ENCODE data around the gene COL13A1. TPM values are rescaled to one million over a fixed set of nuclear protein-coding genes. Genes with fewer than 3 reads are reported as not detected.

The COL13A1 gene
- polyA plus RNA-seq, 1 of the 3 experiments (the other 2 are of a cell fraction) = 26.7 TPM

- ChIA-PET POLR2A (no interaction called here), CTCF (interaction anchor here (9.8 kb wide), 1 partner anchor 18 kb away, joined by 85 read pairs; no protein-coding TSS in a partner anchor)
- DNase-seq = no peak
- no peak for TF ChIP-seq RAD21 (IDR thresholded peaks at IDR 0.05; ENCODE audit: low read length)
- no peak for TF ChIP-seq TAF1 (IDR thresholded peaks at IDR 0.05; ENCODE audit: borderline replicate concordance, low read depth, low read length)
- TF ChIP-seq GABPA (IDR thresholded peaks at IDR 0.05; ENCODE audit: low read depth) = no peak
- no peak for TF ChIP-seq EZH2phosphoT487 (IDR thresholded peaks at IDR 0.05; ENCODE audit: borderline replicate concordance, low read depth)
- TF ChIP-seq CTCF (IDR thresholded peaks at IDR 0.05) = no peak
- TF ChIP-seq ELF1 (IDR thresholded peaks at IDR 0.05) = no peak
- no peak for TF ChIP-seq IRF3 (IDR thresholded peaks at IDR 0.05; ENCODE audit: low read depth, low read length)
- TF ChIP-seq FOXJ3 (CRISPR knock-in tag; IDR thresholded peaks at IDR 0.05) = no peak
- H3K9me3 ChIP-seq = no peaks in the 10 kb centered on the region
- peaks cover 10% of the 10 kb centered on the region for H3F3A ChIP-seq (replicated peaks; ENCODE audit: insufficient read depth)
- H3K9ac ChIP-seq = no peak overlapping the region
- H3K36me3 ChIP-seq (replicated peaks in 1 of 2; ENCODE audit: control insufficient read depth in 1 of 2, insufficient read depth in 2 of 2, low read length in 1 of 2) = no peaks in the 10 kb centered on the region
- H4K20me1 ChIP-seq (ENCODE audit: insufficient read depth) = no peaks in the 10 kb centered on the region
- H3K27me3 ChIP-seq (ENCODE audit: insufficient read depth) = no peaks in the 10 kb centered on the region
- no peak overlapping the region for H3K4me2 ChIP-seq
- H3K27ac ChIP-seq (ENCODE audit: low read depth in 2 of 2, low read length in 1 of 2) = no peak overlapping the region
- peaks cover 15 to 21% of the 10 kb centered on the region in 2 experiments; a peak in 3 of 4 replicates for H3K4me1 ChIP-seq (ENCODE audit: control insufficient read depth in 1 of 2, insufficient read depth in 2 of 2, low read depth in 1 of 2, low read length in 1 of 2)
- 37% methylated on average over 3 of the region's 3 CpGs for WGBS (ENCODE audit: low lambda C conversion rate)
- no peak overlapping the region for H3K4me3 ChIP-seq (ENCODE audit: low read depth in 2 of 2, low read length in 1 of 2)
- no peaks in the 10 kb centered on the region for H3K9me2 ChIP-seq
- no peak overlapping the region for H2AFZ ChIP-seq (ENCODE audit: low read depth)
- H3K79me2 ChIP-seq (ENCODE audit: insufficient read depth) = no peaks in the 10 kb centered on the region
These were observed 175.3 kb downstream of the COL13A1 start for GRCh38 chr10:69976795-69977546.

DNA sequence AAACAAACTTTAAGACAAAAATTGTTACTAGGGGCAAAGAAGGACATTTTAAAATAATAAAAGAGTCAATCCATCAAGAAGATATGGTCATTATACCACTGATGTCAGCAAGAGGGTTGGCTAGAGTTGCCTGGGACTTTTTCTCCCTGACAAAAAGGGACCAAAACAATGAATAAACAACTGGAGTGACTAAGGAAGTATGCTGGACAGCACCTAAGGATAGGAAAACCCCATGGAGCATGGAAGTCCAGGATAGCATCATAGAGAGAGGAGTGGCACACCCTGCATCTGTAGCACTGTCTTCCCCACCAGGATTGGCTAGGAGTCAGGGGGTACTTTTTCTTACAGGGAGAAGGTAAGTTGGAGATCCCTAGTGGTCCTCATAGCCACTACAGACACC, 177.5 kb downstream of the COL13A1 start:
- Histone ChIP-seq H3K4me1 (ENCODE audit: control insufficient read depth in 1 of 2, insufficient read depth in 2 of 2, low read depth in 1 of 2, low read length in 1 of 2) (peaks cover 8 to 11% of the 10 kb centered on the region in 2 experiments; a peak in 2 of 4 replicates), H3K9ac (no peak overlapping the region), H3K27me3 (ENCODE audit: insufficient read depth) (no peaks in the 10 kb centered on the region; the same call in 1 of the 2 replicates), H2AFZ (ENCODE audit: low read depth) (no peak overlapping the region), H3K9me2 (no peaks in the 10 kb centered on the region), H3K79me2 (ENCODE audit: insufficient read depth) (no peaks in the 10 kb centered on the region), H3K9me3 (peaks cover 4% of the 10 kb centered on the region), H3K36me3 (replicated peaks in 1 of 2; ENCODE audit: control insufficient read depth in 1 of 2, insufficient read depth in 2 of 2, low read length in 1 of 2) (no peaks in the 10 kb centered on the region), H3K27ac (ENCODE audit: low read depth in 2 of 2, low read length in 1 of 2) (no peak overlapping the region), H3K4me2 (no peak overlapping the region), H4K20me1 (ENCODE audit: insufficient read depth) (no peaks in the 10 kb centered on the region), H3F3A (replicated peaks; ENCODE audit: insufficient read depth) (peaks cover 10% of the 10 kb centered on the region), H3K4me3 (ENCODE audit: low read depth in 2 of 2, low read length in 1 of 2) (no peak overlapping the region)
- no peak for TF ChIP-seq NRF1 (IDR thresholded peaks at IDR 0.05; ENCODE audit: low read depth, low read length)
- no peak for TF ChIP-seq MXI1 (IDR thresholded peaks at IDR 0.05; ENCODE audit: low read depth, low read length)
- TF ChIP-seq EZH2phosphoT487 (IDR thresholded peaks at IDR 0.05; ENCODE audit: borderline replicate concordance, low read depth) = no peak
- TF ChIP-seq CHD2 (IDR thresholded peaks at IDR 0.05; ENCODE audit: low read length, partially characterized antibody) = no peak
- no peak for TF ChIP-seq RXRA (IDR thresholded peaks at IDR 0.05; ENCODE audit: borderline replicate concordance, low read depth)
- TF ChIP-seq POLR2AphosphoS5 (IDR thresholded peaks at IDR 0.05; ENCODE audit: low read depth, low read length) = no peak
- TF ChIP-seq, protein P1, sequence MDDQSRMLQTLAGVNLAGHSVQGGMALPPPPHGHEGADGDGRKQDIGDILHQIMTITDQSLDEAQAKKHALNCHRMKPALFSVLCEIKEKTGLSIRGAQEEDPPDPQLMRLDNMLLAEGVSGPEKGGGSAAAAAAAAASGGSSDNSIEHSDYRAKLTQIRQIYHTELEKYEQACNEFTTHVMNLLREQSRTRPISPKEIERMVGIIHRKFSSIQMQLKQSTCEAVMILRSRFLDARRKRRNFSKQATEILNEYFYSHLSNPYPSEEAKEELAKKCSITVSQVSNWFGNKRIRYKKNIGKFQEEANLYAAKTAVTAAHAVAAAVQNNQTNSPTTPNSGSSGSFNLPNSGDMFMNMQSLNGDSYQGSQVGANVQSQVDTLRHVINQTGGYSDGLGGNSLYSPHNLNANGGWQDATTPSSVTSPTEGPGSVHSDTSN (IDR thresholded peaks at IDR 0.05) = no peak
- TF ChIP-seq NFIC (IDR thresholded peaks at IDR 0.05; ENCODE audit: borderline replicate concordance) = no peak
- TF ChIP-seq USF2 (IDR thresholded peaks at IDR 0.05; ENCODE audit: borderline replicate concordance, low read depth, low read length) = no peak
- TF ChIP-seq CTCF (IDR thresholded peaks at IDR 0.05) = no peak
- ChIA-PET POLR2A (no interaction called here), CTCF (no interaction called here)
- no peak for DNase-seq

All from SK-N-SH (cell line).